NB4 (cell line): ENCODE data around the gene CBLB.

Source experiments
- CTCF ChIP-seq: IDR thresholded peaks from one replicate; pipeline ENCODE4 v1.5.1; 2012; ENCODE audit warnings: low read depth, low read length
- POLR2A ChIP-seq: IDR thresholded peaks from 2 replicates; pipeline ENCODE4 v1.6.1; 2011; ENCODE audit warnings: mild to moderate bottlenecking; ENCODE audit not compliant: insufficient read length; ENCODE audit errors: extremely low read depth

GRCh38 chr3:105899516-105899915, 30.7 kb upstream of the CBLB start:
- TF ChIP-seq CTCF (no peak), POLR2A (no peak)
